ENCODE measurements around the gene PEX6.

GRCh38 chr6:42988486-42989020 lies 9.6 kb upstream of the PEX6 start:
- TF ChIP-seq, protein P1, sequence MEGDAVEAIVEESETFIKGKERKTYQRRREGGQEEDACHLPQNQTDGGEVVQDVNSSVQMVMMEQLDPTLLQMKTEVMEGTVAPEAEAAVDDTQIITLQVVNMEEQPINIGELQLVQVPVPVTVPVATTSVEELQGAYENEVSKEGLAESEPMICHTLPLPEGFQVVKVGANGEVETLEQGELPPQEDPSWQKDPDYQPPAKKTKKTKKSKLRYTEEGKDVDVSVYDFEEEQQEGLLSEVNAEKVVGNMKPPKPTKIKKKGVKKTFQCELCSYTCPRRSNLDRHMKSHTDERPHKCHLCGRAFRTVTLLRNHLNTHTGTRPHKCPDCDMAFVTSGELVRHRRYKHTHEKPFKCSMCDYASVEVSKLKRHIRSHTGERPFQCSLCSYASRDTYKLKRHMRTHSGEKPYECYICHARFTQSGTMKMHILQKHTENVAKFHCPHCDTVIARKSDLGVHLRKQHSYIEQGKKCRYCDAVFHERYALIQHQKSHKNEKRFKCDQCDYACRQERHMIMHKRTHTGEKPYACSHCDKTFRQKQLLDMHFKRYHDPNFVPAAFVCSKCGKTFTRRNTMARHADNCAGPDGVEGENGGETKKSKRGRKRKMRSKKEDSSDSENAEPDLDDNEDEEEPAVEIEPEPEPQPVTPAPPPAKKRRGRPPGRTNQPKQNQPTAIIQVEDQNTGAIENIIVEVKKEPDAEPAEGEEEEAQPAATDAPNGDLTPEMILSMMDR (IDR thresholded peaks at IDR 0.05), result no peak
- no peak for TF ChIP-seq POLR2A (IDR thresholded peaks at IDR 0.05)
